GM12891 (cell line): ENCODE results near the gene ALOX12B.

Source experiments
- POLR2A ChIP-seq: IDR thresholded peaks from 2 replicates; pipeline ENCODE4 v1.6.1; 2011; ENCODE audit warnings: low read depth, low read length, control low read depth
- POLR2AphosphoS5 ChIP-seq: IDR thresholded peaks from 2 replicates; pipeline ENCODE4 v1.6.1; 2011; ENCODE audit warnings: low read depth, low read length, control low read depth
- TAF1 ChIP-seq: IDR thresholded peaks from 2 replicates; pipeline ENCODE4 v1.6.1; 2011; ENCODE audit warnings: low read depth, low read length, control low read depth

- TF ChIP-seq POLR2AphosphoS5 (no peak), POLR2A (no peak), TAF1 (no peak)
These were observed 25.1 kb downstream of the ALOX12B start for GRCh38 chr17:8062435-8062806.
